Lower lobe of right lung (tissue), 2 donors: ENCODE results near the gene PPP1R12A. TPM values are rescaled to one million over a fixed set of nuclear protein-coding genes. Genes with fewer than 3 reads are reported as not detected.

Experiments
- ATAC-seq, 2 donors: fragments of 200-7000 bp; cut with Tn5 transposase; one replicate each; pipeline ENCODE4 v1.9.1; 2020 to 2022; ENCODE audit warnings: mild to moderate bottlenecking in 2 of 2, moderate library complexity in 2 of 2
- DNase-seq: peaks from one replicate; pipeline ENCODE4 v3.0.0-alpha.2; 2020
- H3K27ac ChIP-seq: fragments of 200-600 bp; one replicate; pipeline ENCODE4 v1.8.0; 2022
- H3K27me3 ChIP-seq: fragments of 200-600 bp; one replicate; pipeline ENCODE4 v1.8.0; 2022; ENCODE audit warnings: low read depth
- H3K36me3 ChIP-seq: fragments of 200-600 bp; one replicate; pipeline ENCODE4 v1.8.0; 2022; ENCODE audit warnings: mild to moderate bottlenecking
- H3K4me1 ChIP-seq: fragments of 200-600 bp; one replicate; pipeline ENCODE4 v1.8.0; 2022
- H3K4me3 ChIP-seq: fragments of 200-600 bp; one replicate; pipeline ENCODE4 v1.8.0; 2022; ENCODE audit warnings: mild to moderate bottlenecking
- H3K9me3 ChIP-seq: fragments of 200-600 bp; one replicate; pipeline ENCODE4 v1.8.0; 2022
- CTCF ChIP-seq: fragments of 200-600 bp; IDR thresholded peaks from one replicate; pipeline ENCODE4 v1.8.0; 2022; ENCODE audit warnings: antibody characterized with exemption, mild to moderate bottlenecking
- intact Hi-C: fragments of 100-400 bp; cut with DNase I; formaldehyde crosslinking; loops from one replicate; pipeline ENCODE4 v1.11.0; 2022
- total RNA-seq: library from RNA; stranded (reverse); fragmentation: NEBNext Ultra II Directional; extraction: Animal tissue kit (Norgen Biotek cat#: 25700); gene quantifications from one replicate; pipeline ENCODE4 v1.2.1, GENCODE V29; 2021
- donor health status: DM: no; HTN: yes; CAD: no; lungs with severe emphysema.

The PPP1R12A gene
- total RNA-seq, 1 donor from 2014 or later: 84.1 TPM

DNA sequence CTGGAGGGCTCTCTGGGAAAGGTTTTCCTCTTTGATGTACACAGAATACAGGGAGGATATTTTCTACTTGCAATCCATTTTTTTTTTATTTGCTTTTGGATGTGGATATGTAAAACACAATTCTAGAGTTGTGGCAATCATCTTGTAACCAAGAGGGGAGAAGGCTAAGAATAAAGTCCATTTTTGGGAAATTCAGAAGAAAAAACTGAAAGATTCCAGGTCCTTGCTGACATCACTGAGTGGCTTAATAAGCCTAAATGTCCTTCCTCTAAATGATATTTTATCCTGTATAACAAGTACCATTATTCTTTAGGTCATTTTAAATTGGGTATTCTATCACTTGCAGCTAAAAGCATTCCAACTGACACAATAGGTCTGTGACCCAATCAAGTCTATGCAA is 64.0 kb downstream of the PPP1R12A start:
- intact Hi-C loops: no loop called here
- no peak overlapping the region for H3K27ac ChIP-seq
- no peaks in the 10 kb centered on the region for H3K9me3 ChIP-seq
- ATAC-seq: no peak
- H3K4me3 ChIP-seq: no peak overlapping the region
- H3K36me3 ChIP-seq: peaks cover 6% of the 10 kb centered on the region
- no peaks in the 10 kb centered on the region for H3K27me3 ChIP-seq
- H3K4me1 ChIP-seq: peaks cover 25% of the 10 kb centered on the region
- no peak for TF ChIP-seq CTCF
- DNase-seq: no peak

- no peaks in the 10 kb centered on the region for H3K9me3 ChIP-seq
- no peak overlapping the region for H3K27ac ChIP-seq
- ATAC-seq: peak in 1 of 2 donors; percentile 43
- H3K27me3 ChIP-seq: no peaks in the 10 kb centered on the region
- H3K4me3 ChIP-seq: no peak overlapping the region
- intact Hi-C loops: no loop called here
- no peak for DNase-seq
- H3K36me3 ChIP-seq: no peaks in the 10 kb centered on the region
- no peaks in the 10 kb centered on the region for H3K4me1 ChIP-seq
- no peak for TF ChIP-seq CTCF
Measured at GRCh38 chr12:79859646-79860045, 75.3 kb downstream of the PPP1R12A start.

DNA sequence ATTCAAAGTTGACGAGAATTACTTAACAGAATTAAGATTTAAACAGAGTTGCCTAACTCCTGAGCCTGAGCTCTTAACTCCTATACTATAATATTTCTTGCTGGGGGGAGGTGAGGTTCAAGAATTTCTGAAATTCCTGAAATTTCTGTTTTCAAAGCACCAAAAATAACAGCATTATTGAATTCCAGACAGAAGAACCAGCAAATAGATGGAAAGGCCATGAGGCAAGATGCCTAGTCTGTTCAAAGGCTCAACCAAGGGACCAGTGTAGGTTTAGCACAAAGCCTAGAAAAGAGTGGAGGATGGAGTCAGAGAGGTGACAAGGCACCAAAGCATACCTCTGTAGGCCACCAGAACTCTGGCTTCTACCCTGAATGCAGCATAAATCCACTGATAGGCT is 76.4 kb downstream of the PPP1R12A start:
- H3K27ac ChIP-seq: no peak overlapping the region
- ATAC-seq (no peak), DNase-seq (no peak)
- no peak overlapping the region for H3K4me3 ChIP-seq
- H3K36me3 ChIP-seq: no peaks in the 10 kb centered on the region
- no peak for TF ChIP-seq CTCF
- H3K4me1 ChIP-seq: no peaks in the 10 kb centered on the region
- intact Hi-C loops: no loop called here
- H3K27me3 ChIP-seq: no peaks in the 10 kb centered on the region
- H3K9me3 ChIP-seq: no peaks in the 10 kb centered on the region

DNA sequence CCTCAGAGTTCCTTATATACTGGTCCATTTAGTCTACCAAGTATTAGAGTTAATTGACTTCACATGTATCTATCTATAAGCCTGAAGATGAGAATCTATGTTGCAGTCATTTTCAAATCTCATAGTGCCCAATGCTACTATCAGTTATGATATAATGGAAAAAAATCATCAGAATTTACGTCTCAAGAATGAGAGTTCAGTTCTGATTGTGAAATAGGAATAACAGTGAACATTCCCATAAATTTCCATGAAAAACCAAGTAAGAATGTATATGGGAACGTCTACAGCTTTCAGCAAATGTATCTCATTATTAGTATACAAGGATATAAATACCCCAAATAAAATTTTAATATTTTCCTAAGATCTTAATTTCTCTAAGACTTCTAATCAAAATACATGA is 77.2 kb downstream of the PPP1R12A start:
- Histone ChIP-seq H3K27me3 (no peaks in the 10 kb centered on the region), H3K4me3 (no peak overlapping the region), H3K9me3 (no peaks in the 10 kb centered on the region), H3K27ac (no peak overlapping the region), H3K36me3 (no peaks in the 10 kb centered on the region), H3K4me1 (no peaks in the 10 kb centered on the region)
- TF ChIP-seq CTCF: no peak
- no peak for ATAC-seq
- intact Hi-C loops: no loop called here
- no peak for DNase-seq

DNA sequence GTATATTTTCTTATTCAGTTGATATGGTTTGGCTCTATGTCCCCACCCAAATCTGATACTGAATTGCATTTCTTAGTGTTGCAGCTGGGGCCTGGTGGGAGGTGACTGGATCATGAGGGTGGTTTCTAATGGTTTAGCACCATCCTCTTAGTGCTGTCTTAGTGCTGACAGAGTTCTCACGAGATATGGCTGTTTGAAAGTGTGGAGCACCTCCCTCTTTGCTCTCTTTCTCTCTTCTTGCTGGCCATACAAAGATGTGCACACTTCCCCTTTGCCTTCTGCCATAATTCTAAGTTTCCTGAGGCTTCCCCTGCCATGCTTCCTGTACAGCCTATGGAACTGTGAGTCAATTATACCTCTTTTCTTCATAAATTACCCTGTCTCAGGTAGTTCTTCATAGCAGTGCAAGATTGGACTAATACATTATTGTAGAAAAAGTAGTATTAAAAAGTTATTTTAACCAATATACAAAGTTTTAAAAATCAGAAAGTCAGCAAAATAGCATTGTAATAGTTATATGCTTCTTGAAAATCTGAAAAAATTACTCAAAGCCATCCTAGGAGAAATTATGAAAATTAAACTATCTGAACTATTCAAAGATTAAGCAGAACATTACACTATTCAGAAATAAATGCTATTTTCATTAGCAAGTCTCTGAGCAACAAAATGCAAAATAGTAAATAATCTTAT is 84.1 kb downstream of the PPP1R12A start:
- Histone ChIP-seq H3K4me3 (no peak overlapping the region), H3K27me3 (no peaks in the 10 kb centered on the region), H3K27ac (no peak overlapping the region), H3K36me3 (no peaks in the 10 kb centered on the region), H3K4me1 (peaks cover 17% of the 10 kb centered on the region), H3K9me3 (no peaks in the 10 kb centered on the region)
- intact Hi-C loops: no loop called here
- ATAC-seq: no peak
- TF ChIP-seq CTCF: no peak
- no peak for DNase-seq
